IMR-90 (cell line): ENCODE results near the gene KRT8. TPM values are rescaled to one million over a fixed set of nuclear protein-coding genes. Genes with fewer than 3 reads are reported as not detected.

ENCODE experiments used
- ATAC-seq: fragments of 200-7000 bp; cut with Tn5 transposase; 2 replicates; pipeline ENCODE4 v1.9.1; 2020; ENCODE audit warnings: low read depth, mild to moderate bottlenecking, moderate library complexity
- BruUV-seq: library from RNA; stranded (reverse); fragments of 400-500 nt; replicated peaks from 2 replicates; lab custom pipeline; 2021; lab: Mats Ljungman, UMichigan
- CTCF ChIA-PET: fragments of 300-600 bp; formaldehyde crosslinking; extraction: SDS; loops from one replicate; lab custom pipeline; 2021; ENCODE audit warnings: antibody characterized with exemption; lab: Yijun Ruan, JAX
- POLR2A ChIA-PET: fragments of 300-600 bp; sonication (Branson Sonifier 250); formaldehyde crosslinking; loops from one replicate; lab custom pipeline; 2022; ENCODE audit warnings: antibody characterized with exemption; ENCODE audit not compliant: unreplicated experiment; lab: Charles Lee
- DNase-seq: peaks from one replicate; pipeline ENCODE4 v3.0.0; 2013
- H2AFZ ChIP-seq: replicated peaks from 2 replicates; pipeline ENCODE3; 2013; ENCODE audit warnings: low read length, mild to moderate bottlenecking; ENCODE audit not compliant: poor library complexity
- H2AK5ac ChIP-seq: 2 replicates; pipeline ENCODE4 v1.6.1; 2013; ENCODE audit warnings: low read depth, low read length, inconsistent platforms
- H2AK9ac ChIP-seq: replicated peaks from 2 replicates; pipeline ENCODE3; 2013; ENCODE audit warnings: mild to moderate bottlenecking, low read depth, low read length, moderate library complexity; ENCODE audit not compliant: poor library complexity
- H2BK120ac ChIP-seq: 2 replicates; pipeline ENCODE4 v1.6.1; 2013; ENCODE audit warnings: low read depth, low read length, inconsistent platforms
- H2BK15ac ChIP-seq: 3 replicates; pipeline ENCODE4 v1.6.1; 2013; ENCODE audit warnings: low read depth, low read length, inconsistent platforms
- H2BK20ac ChIP-seq: 2 replicates; pipeline ENCODE4 v1.6.1; 2013; ENCODE audit warnings: low read depth, mild to moderate bottlenecking, inconsistent platforms, low read length, moderate library complexity
- H2BK5ac ChIP-seq: 2 replicates; pipeline ENCODE4 v1.6.1; 2013; ENCODE audit warnings: mild to moderate bottlenecking, low read depth, low read length, inconsistent platforms; ENCODE audit not compliant: poor library complexity, severe bottlenecking
- H3K14ac ChIP-seq: replicated peaks from 2 replicates; pipeline ENCODE4 v1.6.1; 2013; ENCODE audit warnings: low read depth, low read length, inconsistent platforms
- H3K18ac ChIP-seq: 2 replicates; pipeline ENCODE4 v1.6.1; 2013; ENCODE audit warnings: low read depth, low read length, control low read depth
- H3K23ac ChIP-seq: 2 replicates; pipeline ENCODE4 v1.6.1; 2013; ENCODE audit warnings: low read depth, low read length, inconsistent platforms
- H3K27ac ChIP-seq: 2 replicates; pipeline ENCODE4 v1.5.1; 2013; ENCODE audit warnings: mild to moderate bottlenecking, control low read depth, low read length; ENCODE audit not compliant: insufficient read depth
- H3K27me3 ChIP-seq: 2 replicates; pipeline ENCODE4 v1.6.1; 2013; ENCODE audit warnings: low read length; ENCODE audit not compliant: control insufficient read depth, insufficient read depth
- H3K36me3 ChIP-seq: 2 replicates; pipeline ENCODE4 v1.6.1; 2013; ENCODE audit warnings: low read length, mixed read lengths; ENCODE audit not compliant: control insufficient read depth, insufficient read depth
- H3K4ac ChIP-seq: 2 replicates; pipeline ENCODE4 v1.6.1; 2013; ENCODE audit warnings: low read depth, low read length, inconsistent platforms
- H3K4me1 ChIP-seq: 2 replicates; pipeline ENCODE4 v1.6.1; 2013; ENCODE audit warnings: low read length, mixed read lengths; ENCODE audit not compliant: control insufficient read depth, insufficient read depth
- H3K4me2 ChIP-seq: 2 replicates; pipeline ENCODE4 v1.6.1; 2013; ENCODE audit warnings: low read depth, mild to moderate bottlenecking, control low read depth, low read length, moderate library complexity
- H3K4me3 ChIP-seq: 2 replicates; pipeline ENCODE4 v1.5.1; 2013; ENCODE audit warnings: low read depth, mild to moderate bottlenecking, control low read depth, low read length, moderate library complexity; ENCODE audit not compliant: insufficient read depth
- H3K56ac ChIP-seq: 2 replicates; pipeline ENCODE4 v1.6.1; 2013; ENCODE audit warnings: low read length, inconsistent platforms; ENCODE audit not compliant: insufficient read depth; ENCODE audit errors: extremely low read depth
- H3K79me1 ChIP-seq, 2 experiments: 2 replicates each; pipeline ENCODE4 v1.6.1; 2013; ENCODE audit warnings: low read length in 2 of 2, inconsistent platforms in 1 of 2, low read depth in 1 of 2
- H3K9ac ChIP-seq: 2 replicates; pipeline ENCODE4 v1.6.1; 2013; ENCODE audit warnings: low read depth, low read length, control low read depth
- H3K9me1 ChIP-seq: 2 replicates; pipeline ENCODE4 v1.6.1; 2013; ENCODE audit warnings: low read length, inconsistent platforms; ENCODE audit not compliant: insufficient read depth
- H3K9me3 ChIP-seq: 2 replicates; pipeline ENCODE4 v1.6.1; 2013; ENCODE audit warnings: low read length; ENCODE audit not compliant: control insufficient read depth, insufficient read depth
- H4K20me1 ChIP-seq: 2 replicates; pipeline ENCODE4 v1.6.1; 2013; ENCODE audit warnings: low read length, inconsistent platforms; ENCODE audit not compliant: insufficient read depth
- H4K5ac ChIP-seq: 2 replicates; pipeline ENCODE4 v1.6.1; 2013; ENCODE audit warnings: mild to moderate bottlenecking, low read depth, low read length, control low read depth
- H4K8ac ChIP-seq, 2 experiments: 2 replicates each; pipeline ENCODE4 v1.6.1; 2013; ENCODE audit warnings: low read depth in 2 of 2, low read length in 2 of 2, control low read depth in 1 of 2, inconsistent platforms in 1 of 2
- H4K91ac ChIP-seq: 2 replicates; pipeline ENCODE4 v1.6.1; 2013; ENCODE audit warnings: low read depth, low read length, inconsistent platforms; ENCODE audit not compliant: insufficient read depth
- BHLHE40 ChIP-seq: fragments of 150-350 bp; IDR thresholded peaks from 2 replicates; pipeline ENCODE4 v1.6.1; 2016; ENCODE audit warnings: mild to moderate bottlenecking, low read depth, low read length
- CEBPB ChIP-seq: IDR thresholded peaks from 2 replicates; pipeline ENCODE4 v1.6.1; 2012; ENCODE audit warnings: low read depth, low read length, improper control_type of control experiment
- CHD1 ChIP-seq: IDR thresholded peaks from 2 replicates; pipeline ENCODE4 v1.6.1; 2012; ENCODE audit warnings: low read depth, low read length, improper control_type of control experiment
- FOS ChIP-seq: fragments of 150-350 bp; IDR thresholded peaks from 2 replicates; pipeline ENCODE4 v1.6.1; 2016; ENCODE audit warnings: low read depth, low read length
- MAFK ChIP-seq: IDR thresholded peaks from 2 replicates; pipeline ENCODE4 v1.6.1; 2012; ENCODE audit warnings: low read depth, low read length, improper control_type of control experiment
- MAZ ChIP-seq: IDR thresholded peaks from 2 replicates; pipeline ENCODE4 v1.6.1; 2012; ENCODE audit warnings: low read depth, mild to moderate bottlenecking, low read length, improper control_type of control experiment, moderate library complexity, borderline replicate concordance
- MXI1 ChIP-seq: IDR thresholded peaks from 2 replicates; pipeline ENCODE4 v1.6.1; 2012; ENCODE audit warnings: low read depth, mild to moderate bottlenecking, low read length, moderate library complexity, borderline replicate concordance
- NFE2L2 ChIP-seq: fragments of 150-350 bp; IDR thresholded peaks from 2 replicates; pipeline ENCODE4 v1.6.1; 2016; ENCODE audit warnings: low read depth, mild to moderate bottlenecking, low read length
- POLR2A ChIP-seq: IDR thresholded peaks from 2 replicates; pipeline ENCODE4 v1.6.1; 2012; ENCODE audit warnings: mild to moderate bottlenecking, low read depth, low read length
- RCOR1 ChIP-seq: IDR thresholded peaks from 2 replicates; pipeline ENCODE4 v1.6.1; 2012; ENCODE audit warnings: mild to moderate bottlenecking, low read length, improper control_type of control experiment; ENCODE audit not compliant: insufficient replicate concordance
- SMC3 ChIP-seq: fragments of 150-350 bp; IDR thresholded peaks from 2 replicates; pipeline ENCODE4 v1.6.1; 2016; ENCODE audit warnings: low read depth, mild to moderate bottlenecking, antibody characterized with exemption, low read length, moderate library complexity
- WGBS, 2 experiments: methylation state at CpG; one replicate each; pipeline versions ENCODE4 v1.1.5 to v1.1.7; 2013; ENCODE audit warnings: missing lambda C conversion rate in 2 of 2; ENCODE audit not compliant: insufficient read length in 1 of 2; ENCODE audit errors: extremely low coverage in 2 of 2; 5-methylcytosine and 5-hydroxymethylcytosine counted together
- dilution Hi-C: fragments of 300-500 bp; cut with HindIII; formaldehyde crosslinking; loops from one replicate; pipeline ENCODE4 v1.14.3; 2018; ENCODE audit warnings: low sequenced_read_pairs; ENCODE audit not compliant: unreplicated experiment
- in situ Hi-C: fragments of 300-500 bp; cut with MboI; formaldehyde crosslinking; loops from 3 replicates; pipeline ENCODE4 v1.14.3; 2019; ENCODE audit warnings: low sequenced_read_pairs, inconsistent platforms, mixed read lengths
- intact Hi-C: fragments of 100-400 bp; cut with micrococcal nuclease; formaldehyde crosslinking; loops from 2 replicates; pipeline ENCODE4 v1.10.0; 2022
- polyA plus RNA-seq, 3 experiments: library from polyadenylated mRNA; depleted of rRNA; stranded (reverse); fragments of >200 nt; gene quantifications; 2 replicates each; pipeline ENCODE4 v1.2.3, GENCODE V29; 2012; ENCODE audit warnings: low replicate concordance in 1 of 3
- total RNA-seq: library from RNA; depleted of rRNA; stranded (reverse); fragments of >200 nt; gene quantifications from 2 replicates; pipeline ENCODE4 v1.2.3, GENCODE V29; 2012
- TF ChIP-seq, protein P1 (sequence below): conservative IDR thresholded peaks from 2 replicates; pipeline ENCODE4 v1.5.1; 2012; ENCODE audit warnings: mild to moderate bottlenecking, low read depth, low read length, improper control_type of control experiment

KRT8 gene
- total and polyA plus RNA-seq, 2 of the 4 experiments (the other 2 are of a cell fraction): 10.9 to 39.3 TPM

DNA sequence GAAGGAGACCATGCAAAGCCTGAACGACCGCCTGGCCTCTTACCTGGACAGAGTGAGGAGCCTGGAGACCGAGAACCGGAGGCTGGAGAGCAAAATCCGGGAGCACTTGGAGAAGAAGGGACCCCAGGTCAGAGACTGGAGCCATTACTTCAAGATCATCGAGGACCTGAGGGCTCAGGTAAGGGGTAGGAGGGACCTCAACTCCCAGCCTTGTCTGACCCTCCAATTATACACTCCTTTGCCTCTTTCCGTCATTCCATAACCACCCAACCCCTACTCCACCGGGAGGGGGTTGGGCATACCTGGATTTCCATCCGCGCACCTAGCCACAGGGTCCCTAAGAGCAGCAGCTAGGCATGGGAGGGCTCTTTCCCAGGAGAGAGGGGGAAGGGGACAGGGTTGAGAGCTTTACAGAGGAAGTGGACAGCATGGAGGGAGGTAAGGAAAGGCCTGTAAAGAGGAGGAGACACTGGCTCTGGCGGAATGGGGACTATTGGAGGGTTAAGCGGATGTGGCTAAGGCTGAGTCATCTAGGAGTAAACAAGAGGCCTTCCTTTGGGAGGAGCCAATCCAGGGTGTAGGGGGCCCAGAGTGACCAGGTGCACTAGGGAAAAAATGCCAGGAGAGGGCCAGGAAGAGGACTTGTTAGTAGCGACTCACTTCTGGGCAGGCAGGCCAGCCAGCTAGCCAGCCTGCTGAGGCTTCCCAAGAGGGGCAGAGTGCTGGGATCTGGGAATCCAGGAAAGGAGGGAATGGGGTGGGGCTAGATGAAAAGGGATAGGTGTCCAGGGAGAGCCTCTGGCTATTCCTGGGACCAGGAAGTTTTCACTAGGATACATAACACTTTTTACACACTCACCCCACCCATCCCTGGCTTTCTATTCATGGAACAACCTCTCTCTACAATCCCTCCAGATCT, 44.8 kb upstream of the KRT8 start (continued):
- TF ChIP-seq SMC3 (no peak), MAZ (peak; percentile 58; the same call in 1 of the 2 replicates), POLR2A (peak; percentile 65; the same call in 1 of the 2 replicates)

DNA sequence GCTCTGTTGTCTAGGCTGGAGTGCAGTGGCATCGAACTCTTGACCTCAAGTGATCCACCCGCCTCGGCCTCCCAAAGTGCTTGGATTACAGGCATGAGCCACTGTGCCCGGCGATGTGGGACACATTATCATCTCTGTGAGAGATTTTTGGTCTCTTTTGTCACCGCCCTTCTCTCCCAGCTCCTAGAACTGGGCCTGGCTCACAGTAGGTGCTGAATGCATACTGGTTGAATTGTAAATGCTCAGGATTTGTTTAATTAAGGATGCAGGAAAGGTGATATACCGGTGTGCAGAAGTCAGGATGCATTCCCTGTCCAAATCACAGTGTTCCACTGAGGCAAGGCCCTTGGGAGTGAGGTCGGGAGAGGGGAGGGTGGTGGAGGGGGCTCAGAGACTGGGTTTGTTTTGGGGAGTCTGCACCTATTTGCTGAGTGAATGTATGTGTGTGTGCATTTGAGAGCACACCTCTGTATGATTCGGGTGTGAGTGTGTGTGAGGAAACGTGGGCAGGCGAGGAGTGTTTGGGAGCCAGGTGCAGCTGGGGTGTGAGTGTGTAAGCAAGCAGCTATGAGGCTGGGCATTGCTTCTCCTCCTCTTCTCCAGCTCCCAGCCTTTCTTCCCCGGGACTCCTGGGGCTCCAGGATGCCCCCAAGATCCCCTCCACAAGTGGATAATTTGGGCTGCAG, 43.0 kb upstream of the KRT8 start:
- Histone ChIP-seq H2BK120ac (no peak overlapping the region), H3K9me1 (peaks cover 13% of the 10 kb centered on the region; the same call in 1 of the 2 replicates), H2BK5ac (no peak overlapping the region), H3K4me2 (no peak overlapping the region), H3K18ac (no peak overlapping the region), H2AK5ac (peak overlapping the region; percentile 76), H3K79me1 (peaks cover 16 to 54% of the 10 kb centered on the region in 2 experiments; a peak in 3 of 4 replicates), H3K9me3 (no peaks in the 10 kb centered on the region), H4K20me1 (no peaks in the 10 kb centered on the region), H2BK20ac (no peak overlapping the region), H3K27me3 (no peaks in the 10 kb centered on the region), H2BK15ac (no peak overlapping the region), H4K91ac (no peak overlapping the region), H2AK9ac (no peak overlapping the region), H3K56ac (no peak overlapping the region), H2AFZ (peak overlapping the region; percentile 24), H3K23ac (0 out of 2 replicates have a peak overlapping the region, but pooled peaks have one; percentile 24), H3K4ac (no peak overlapping the region), H3K9ac (no peak overlapping the region), H4K5ac (no peak overlapping the region), H3K4me3 (no peak overlapping the region), H3K4me1 (peaks cover 20% of the 10 kb centered on the region), H3K27ac (no peak overlapping the region), H3K14ac (no peak overlapping the region), H3K36me3 (peaks cover 7% of the 10 kb centered on the region; the same call in 1 of the 2 replicates), H4K8ac (no peak overlapping the region)
- intact Hi-C loops: no loop called here
- dilution Hi-C loops: no loop called here
- DNase-seq (no peak), ATAC-seq (no peak)
- ChIA-PET POLR2A (no interaction called here), CTCF (no interaction called here)
- in situ Hi-C loops: no loop called here
- 80% methylated on average over 1 of the region's 12 CpGs; no CpG with 5 or more reads in 1 of the 2 experiments for WGBS, 2 experiments
- no TSS peak for BruUV-seq
- TF ChIP-seq CHD1 (no peak), SMC3 (no peak), CEBPB (no peak), NFE2L2 (no peak), RCOR1 (no peak), MAFK (no peak), FOS (no peak), BHLHE40 (no peak), MAZ (no peak), MXI1 (no peak)
- TF ChIP-seq, protein P1, sequence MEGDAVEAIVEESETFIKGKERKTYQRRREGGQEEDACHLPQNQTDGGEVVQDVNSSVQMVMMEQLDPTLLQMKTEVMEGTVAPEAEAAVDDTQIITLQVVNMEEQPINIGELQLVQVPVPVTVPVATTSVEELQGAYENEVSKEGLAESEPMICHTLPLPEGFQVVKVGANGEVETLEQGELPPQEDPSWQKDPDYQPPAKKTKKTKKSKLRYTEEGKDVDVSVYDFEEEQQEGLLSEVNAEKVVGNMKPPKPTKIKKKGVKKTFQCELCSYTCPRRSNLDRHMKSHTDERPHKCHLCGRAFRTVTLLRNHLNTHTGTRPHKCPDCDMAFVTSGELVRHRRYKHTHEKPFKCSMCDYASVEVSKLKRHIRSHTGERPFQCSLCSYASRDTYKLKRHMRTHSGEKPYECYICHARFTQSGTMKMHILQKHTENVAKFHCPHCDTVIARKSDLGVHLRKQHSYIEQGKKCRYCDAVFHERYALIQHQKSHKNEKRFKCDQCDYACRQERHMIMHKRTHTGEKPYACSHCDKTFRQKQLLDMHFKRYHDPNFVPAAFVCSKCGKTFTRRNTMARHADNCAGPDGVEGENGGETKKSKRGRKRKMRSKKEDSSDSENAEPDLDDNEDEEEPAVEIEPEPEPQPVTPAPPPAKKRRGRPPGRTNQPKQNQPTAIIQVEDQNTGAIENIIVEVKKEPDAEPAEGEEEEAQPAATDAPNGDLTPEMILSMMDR: no peak
